Motor neuron (in vitro differentiated cells): ENCODE results near the gene MAFF. TPM values are rescaled to one million over a fixed set of nuclear protein-coding genes. Genes with fewer than 3 reads are reported as not detected.
"Not testable (repeated sequence)": the region's sequence is repeated elsewhere in the genome, so short reads cannot be mapped to it uniquely, and the experiment has no call there.

Experiments
- ATAC-seq, 8 experiments: fragments of 200-7000 bp; cut with Tn5 transposase; replicated peaks in 6 of 8; 2 replicates each; pipeline ENCODE4 v1.8.0; 2021; ENCODE audit warnings: mild to moderate bottlenecking in 8 of 8, moderate library complexity in 8 of 8
- H3K27ac ChIP-seq, 2 donors: fragments of 250-450 bp; sonication (Bioruptor Pico); 2 replicates each; pipeline ENCODE4 v1.9.0; 2021; ENCODE audit warnings: antibody characterized with exemption in 2 of 2, mild to moderate bottlenecking in 2 of 2, moderate library complexity in 1 of 2
- H3K4me1 ChIP-seq, 2 donors: fragments of 250-450 bp; sonication (Bioruptor Pico); replicated peaks in 1 of 2; 2 replicates each; pipeline ENCODE4 v1.6.1; 2021; ENCODE audit warnings: antibody characterized with exemption in 2 of 2, mild to moderate bottlenecking in 2 of 2, moderate library complexity in 1 of 2
- H3K4me3 ChIP-seq, 5 donors: fragments of 250-450 bp; sonication (Bioruptor Pico); 2 replicates each; pipeline ENCODE4 v1.9.0; 2021; ENCODE audit warnings: antibody characterized with exemption in 5 of 5, mild to moderate bottlenecking in 5 of 5, moderate library complexity in 4 of 5
- WGBS, 10 experiments: fragments of 450-650 bp; shearing (Covaris generic); methylation state at CpG; one replicate each; pipeline ENCODE4 v1.0.0; 2022; 5-methylcytosine and 5-hydroxymethylcytosine counted together
- in situ Hi-C, 9 experiments: fragments of 400-800 bp; cut with MboI; loops; one replicate each; pipeline ENCODE4 v1.15.0; 2021; ENCODE audit warnings: low sequenced_read_pairs in 9 of 9, low pct_unique_long_range_greater_than_20kb in 2 of 9; ENCODE audit not compliant: unreplicated experiment in 9 of 9
- total RNA-seq, 8 experiments: library from RNA; unstranded; fragments of 300-600 nt; gene quantifications; 2 replicates each; pipeline versions ENCODE4 v1.2.3 to v1.2.4, GENCODE V29; 2022

The MAFF gene
- total RNA-seq, 8 experiments from 2014 or later: 5.0 to 14.5 (median 5.9) TPM

DNA sequence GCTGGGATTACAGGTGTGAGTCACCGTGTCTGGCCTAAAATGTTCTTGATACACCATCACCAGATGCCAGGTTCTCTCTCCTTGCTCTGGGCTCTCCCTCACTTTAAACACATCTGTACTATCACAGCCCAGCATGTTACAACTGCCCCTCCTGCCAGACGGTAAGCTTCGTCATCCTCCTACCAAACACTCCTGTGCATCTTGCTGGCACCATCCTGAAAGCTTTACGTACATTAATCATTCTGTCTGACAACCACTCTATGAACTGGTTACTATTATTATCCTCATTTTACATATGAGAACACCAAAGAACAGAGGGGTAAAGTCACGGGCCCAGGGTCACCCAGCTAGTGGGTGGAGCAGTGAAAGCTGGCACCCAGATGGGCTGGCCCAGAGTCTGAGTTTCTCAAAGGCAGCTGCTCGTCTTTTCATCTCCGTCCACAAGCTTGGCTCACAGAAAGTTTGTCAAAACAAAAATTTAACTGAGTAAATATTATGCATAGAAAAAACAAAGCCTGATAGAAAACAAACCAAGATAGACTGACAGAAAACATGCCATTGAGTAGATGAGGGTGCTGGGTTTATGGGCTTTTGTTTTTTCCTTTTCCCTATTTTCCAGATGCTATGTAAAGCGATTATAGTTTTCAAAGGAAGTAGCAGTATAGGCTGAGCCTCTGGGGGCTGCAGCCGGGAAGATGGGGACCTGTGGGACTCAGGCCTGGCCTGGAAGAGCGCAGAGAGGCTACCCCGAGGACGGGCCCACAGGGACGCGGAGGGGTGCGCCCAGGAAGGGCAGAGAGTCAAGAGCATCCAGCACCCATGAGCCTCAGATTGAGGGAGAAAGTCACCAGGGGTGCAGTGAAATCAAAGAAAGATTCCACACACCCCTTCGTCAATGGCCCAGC, 29.6 kb upstream of the MAFF start:
- no peak overlapping the region for H3K4me3 ChIP-seq
- H3K27ac ChIP-seq: no peak overlapping the region
- WGBS, 10 experiments: 0 to 97% (median 70%) methylated on average over 1 to 7 of the region's 16 CpGs; no CpG with 5 or more reads in 3 of the 10 experiments
- in situ Hi-C loops: no loop called here
- peak in 3 of 8 experiments; percentile 54 to 73 (median 71) for ATAC-seq
- peaks cover 0 to 2% of the 10 kb centered on the region in 2 donors for H3K4me1 ChIP-seq

DNA sequence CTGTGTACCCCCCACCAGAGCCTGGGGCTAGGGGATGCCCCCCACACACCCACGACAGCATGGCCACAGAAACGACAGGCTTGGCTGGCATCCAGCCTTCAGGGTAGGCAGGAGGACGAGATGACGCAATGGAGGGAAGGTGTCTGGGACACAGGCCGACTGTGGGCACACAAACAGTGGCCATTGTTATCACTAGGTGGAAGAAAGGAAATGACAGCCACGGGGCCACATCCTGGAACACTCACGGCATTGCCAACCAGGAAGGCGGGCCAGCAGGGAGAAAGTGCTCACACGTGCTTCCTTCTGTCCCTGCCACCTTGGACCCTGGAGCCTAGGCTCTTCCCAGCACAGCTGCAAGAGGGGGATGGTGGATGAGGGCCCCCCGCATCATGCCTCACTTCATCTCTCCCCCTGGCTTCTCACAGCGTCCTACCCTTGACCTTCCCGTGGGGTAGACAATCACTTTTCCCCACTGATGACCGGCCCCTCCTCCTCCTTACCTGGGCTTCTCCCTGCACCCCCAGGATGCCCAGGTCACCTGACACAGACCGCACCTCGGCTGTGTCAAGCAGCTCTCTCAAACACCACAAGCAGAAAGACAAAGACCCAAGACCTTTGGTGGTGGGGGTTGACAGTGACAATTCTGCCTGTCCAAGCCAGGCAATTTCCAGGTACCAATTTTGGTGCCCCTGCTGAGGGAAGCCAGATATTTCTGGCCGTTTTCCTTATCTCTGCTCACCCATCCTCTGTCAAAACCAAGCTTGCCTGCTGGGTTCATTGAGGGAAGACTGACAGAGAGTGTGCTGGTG, 28.8 kb upstream of the MAFF start:
- Histone ChIP-seq H3K27ac (no peak overlapping the region), H3K4me1 (peaks cover 0 to 8% of the 10 kb centered on the region in 2 donors), H3K4me3 (no peak overlapping the region)
- WGBS, 10 experiments: 10 to 82% (median 77%) methylated on average over 3 to 5 of the region's 16 CpGs; no CpG with 5 or more reads in 5 of the 10 experiments
- peak in 2 of 8 experiments; percentile 7 to 16 for ATAC-seq
- in situ Hi-C loops: no loop called here

DNA sequence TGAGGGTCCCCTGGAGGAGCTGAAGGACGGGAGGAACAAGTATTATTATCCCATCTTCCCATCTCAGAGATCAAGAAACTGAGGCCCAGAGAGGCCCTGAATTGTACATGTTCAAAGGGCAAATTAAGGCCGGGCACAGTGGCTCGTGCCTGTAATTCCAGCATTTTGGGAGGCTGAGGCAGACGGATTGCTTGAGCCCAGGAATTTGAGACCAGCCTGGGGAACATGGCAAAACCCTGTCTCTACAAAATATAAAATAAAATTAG, 28.2 kb upstream of the MAFF start:
- WGBS, 10 experiments: 80 to 100% (median 90%) methylated on average over 1 to 4 of the region's 4 CpGs; no CpG with 5 or more reads in 5 of the 10 experiments
- Histone ChIP-seq H3K4me1 (peaks cover 0 to 11% of the 10 kb centered on the region in 2 donors), H3K4me3 (no peak overlapping the region), H3K27ac (no peak overlapping the region)
- ATAC-seq: no peak
- in situ Hi-C loops: no loop called here

DNA sequence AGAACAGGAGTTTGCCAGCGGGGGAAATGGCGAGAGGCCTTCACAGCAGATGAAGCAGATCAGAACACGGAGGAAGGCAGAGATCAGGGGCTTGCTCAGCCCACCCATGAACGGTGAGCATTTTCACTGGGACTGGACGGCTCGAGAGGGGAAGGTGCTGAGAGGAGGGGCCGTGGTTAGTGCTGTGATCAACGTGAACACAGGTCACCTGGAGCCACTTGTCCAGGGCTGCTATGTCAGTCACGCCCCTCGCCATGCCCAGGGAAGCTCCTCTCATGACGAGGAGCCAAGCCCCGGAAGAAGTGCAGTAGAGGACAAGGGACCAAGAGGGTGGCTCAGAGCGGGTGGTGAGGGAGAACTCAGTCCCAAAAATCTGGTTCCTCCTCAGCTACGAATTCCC, 27.2 kb upstream of the MAFF start:
- Histone ChIP-seq H3K4me3 (no peak overlapping the region), H3K27ac (no peak overlapping the region), H3K4me1 (peaks cover 0 to 12% of the 10 kb centered on the region in 2 donors)
- 60 to 100% (median 80%) methylated on average over 1 to 10 of the region's 14 CpGs; no CpG with 5 or more reads in 2 of the 10 experiments for WGBS, 10 experiments
- in situ Hi-C loops: no loop called here
- no peak for ATAC-seq

DNA sequence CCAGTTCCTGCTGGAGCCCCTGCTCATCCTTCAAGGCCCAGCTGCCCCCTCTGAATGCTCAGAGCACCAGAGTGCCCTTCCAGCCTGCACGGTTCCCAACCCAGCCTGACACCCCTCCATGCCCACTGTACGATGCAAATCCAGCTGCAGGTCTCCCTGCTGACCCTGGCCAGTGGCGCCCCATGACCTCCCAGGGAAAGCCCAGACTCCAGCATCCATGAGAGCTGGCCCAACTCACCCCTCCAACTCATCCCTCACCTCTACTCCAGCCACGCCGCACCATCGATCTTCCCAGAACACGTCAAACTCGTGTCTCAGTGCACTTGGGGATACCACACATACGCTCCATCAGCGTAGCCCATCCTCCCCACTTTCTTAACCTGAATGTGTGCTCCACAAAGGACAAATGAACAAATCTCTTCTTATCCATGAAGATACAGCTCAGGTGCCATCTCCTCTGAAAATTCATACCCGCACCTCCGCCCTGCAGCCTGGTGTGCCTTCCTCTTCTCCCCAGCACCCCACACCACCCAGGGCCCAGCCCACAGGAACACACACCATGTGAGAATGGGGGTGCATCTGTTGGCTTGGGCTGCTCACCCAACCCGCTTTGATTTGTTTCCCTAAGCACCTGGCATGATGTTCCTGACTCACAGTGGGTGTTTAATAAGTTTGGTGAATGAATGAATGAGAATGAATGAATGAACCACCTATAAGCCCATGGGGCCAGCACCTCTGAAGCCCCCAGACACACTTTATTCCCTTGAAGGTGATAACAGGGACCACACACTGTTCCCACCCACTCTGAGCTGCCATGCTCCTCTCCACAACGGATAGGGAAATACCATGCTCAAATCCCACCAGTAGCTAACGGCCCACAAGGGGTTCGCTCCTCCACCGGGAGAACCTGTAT, 26.3 kb upstream of the MAFF start:
- H3K4me3 ChIP-seq: no peak overlapping the region
- in situ Hi-C loops: no loop called here

DNA sequence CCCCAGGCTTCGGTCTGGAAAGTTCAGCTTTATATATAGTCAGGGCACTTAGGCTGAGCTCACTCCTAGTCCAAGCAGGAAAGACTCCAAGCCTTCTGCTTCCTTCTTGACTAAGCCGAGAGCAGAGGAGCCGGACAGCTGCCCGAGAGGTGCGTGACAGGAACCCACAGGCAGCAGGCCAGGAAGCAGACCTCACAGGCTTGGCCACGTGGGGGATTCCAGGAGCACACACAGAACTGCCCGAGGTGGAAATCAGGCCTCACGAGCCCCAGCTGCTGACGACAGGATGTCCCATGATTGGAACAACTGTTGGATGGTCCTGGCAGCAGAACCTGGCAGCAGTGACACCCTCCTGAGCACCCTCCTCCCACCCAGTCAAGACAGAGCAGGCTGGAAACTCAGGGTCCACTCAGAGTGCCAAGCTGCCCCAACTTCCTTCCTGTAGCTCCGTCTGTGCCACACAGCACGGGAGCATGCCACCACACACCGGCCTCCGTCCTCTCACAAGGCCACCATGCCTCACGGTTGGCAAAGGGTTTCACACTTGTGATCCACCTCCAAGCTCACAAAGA, 25.5 kb upstream of the MAFF start:
- in situ Hi-C loops: no loop called here
- Histone ChIP-seq H3K4me3 (no peak overlapping the region), H3K27ac (no peak overlapping the region), H3K4me1 (peaks cover 14 to 24% of the 10 kb centered on the region in 2 donors)
- ATAC-seq: peak in 1 of 8 experiments; percentile 62
- 20 to 85% (median 76%) methylated on average over 1 to 7 of the region's 14 CpGs; no CpG with 5 or more reads in 6 of the 10 experiments for WGBS, 10 experiments

More for the DNA sequence above, 26.3 kb upstream of the MAFF start:
- H3K27ac ChIP-seq: no peak overlapping the region
- WGBS, 10 experiments: 90 to 100% (median 98%) methylated on average over 1 to 10 of the region's 17 CpGs; no CpG with 5 or more reads in 2 of the 10 experiments
- peaks cover 8 to 20% of the 10 kb centered on the region in 2 donors for H3K4me1 ChIP-seq
- no peak for ATAC-seq

DNA sequence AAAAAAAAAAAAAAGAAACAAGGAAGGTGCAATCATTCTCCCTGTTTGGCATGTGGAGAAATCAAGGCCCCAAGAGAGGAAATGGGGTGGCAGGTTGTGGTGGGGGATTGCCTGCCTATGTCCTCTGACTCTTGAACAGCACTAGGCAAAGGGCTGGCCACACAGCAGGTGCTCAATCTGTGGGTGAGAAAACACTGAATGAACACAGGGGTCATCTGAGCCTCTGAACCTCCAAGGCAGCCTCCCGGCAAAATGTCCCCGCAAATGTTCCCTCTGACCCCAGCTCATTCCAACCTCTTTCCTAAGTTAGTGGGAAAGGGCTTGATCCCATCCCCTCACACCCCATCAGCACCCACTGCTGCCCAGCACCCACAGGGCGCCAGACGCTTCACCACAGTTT, 24.8 kb upstream of the MAFF start:
- no peak overlapping the region for H3K27ac ChIP-seq
- 100% methylated on average over 1 to 2 of the region's 4 CpGs; no CpG with 5 or more reads in 8 of the 10 experiments for WGBS, 10 experiments
- in situ Hi-C loops: no loop called here
- H3K4me1 ChIP-seq: peaks cover 15 to 26% of the 10 kb centered on the region in 2 donors
- ATAC-seq: no peak
- no peak overlapping the region for H3K4me3 ChIP-seq

DNA sequence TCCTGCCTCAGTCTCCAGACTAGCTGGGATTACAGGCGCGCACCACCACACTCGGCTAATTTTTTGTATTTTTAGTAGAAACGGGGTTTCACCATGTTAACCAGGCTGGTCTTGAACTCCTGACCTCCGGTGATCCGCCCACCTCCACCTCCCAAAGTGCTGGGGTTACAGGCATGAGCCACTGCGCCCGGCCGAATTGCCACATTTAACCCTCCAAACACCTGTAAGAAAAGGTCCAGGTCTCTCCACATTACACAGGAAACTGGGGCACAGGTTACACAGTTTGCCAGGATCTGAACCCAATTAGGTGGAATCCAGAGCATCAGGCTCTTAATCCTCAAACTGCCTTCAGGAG, 24.2 kb upstream of the MAFF start:
- H3K27ac ChIP-seq, H3K4me3 ChIP-seq, in situ Hi-C loops, ATAC-seq: not testable (repeated sequence)
- WGBS, 10 experiments: 80 to 90% (median 83%) methylated on average over 1 to 3 of the region's 9 CpGs; no CpG with 5 or more reads in 6 of the 10 experiments
- peaks cover 19 to 29% of the 10 kb centered on the region in 2 donors for H3K4me1 ChIP-seq

DNA sequence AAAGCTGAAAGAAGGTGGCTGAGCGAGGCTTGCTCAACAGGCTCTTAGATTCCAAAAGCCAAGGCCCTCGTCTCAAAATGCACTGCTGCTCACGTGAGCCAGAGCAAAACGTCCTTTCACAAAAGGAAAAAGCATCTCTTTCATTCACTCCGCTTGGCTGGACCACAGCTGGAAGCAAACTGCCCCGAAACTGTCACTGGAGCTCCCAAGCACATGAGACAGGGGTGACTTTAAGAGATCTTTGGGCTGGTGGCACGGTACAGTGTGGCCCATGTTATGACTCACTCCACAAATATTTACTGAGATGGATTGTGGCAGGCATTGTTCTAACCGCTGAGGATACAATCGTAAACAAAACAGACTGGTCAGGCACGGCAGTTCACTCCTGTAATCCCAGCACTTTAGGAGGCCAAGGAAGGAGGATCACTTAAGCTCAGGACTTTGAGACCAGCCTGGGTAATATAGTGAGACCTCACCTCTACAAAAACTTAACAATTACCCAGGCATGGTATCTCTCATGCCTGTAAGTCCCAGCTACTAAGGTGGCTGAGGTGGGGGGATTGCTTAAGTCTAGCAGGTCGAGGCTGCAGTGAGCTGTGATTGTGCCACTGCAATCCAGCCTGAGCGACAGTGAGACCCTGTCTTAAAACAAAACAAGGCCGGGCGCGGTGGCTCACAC, 23.7 kb upstream of the MAFF start:
- ATAC-seq: peak in 7 of 8 experiments; percentile 3 to 48 (median 37)
- Histone ChIP-seq H3K4me3 (no peak overlapping the region), H3K4me1 (peaks cover 19 to 29% of the 10 kb centered on the region in 2 donors), H3K27ac (peak overlapping the region in 1 of 2 donors; percentile 26)
- in situ Hi-C loops: no loop called here
- WGBS, 10 experiments: 0 to 90% (median 26%) methylated on average over 1 to 8 of the region's 15 CpGs; no CpG with 5 or more reads in 2 of the 10 experiments

DNA sequence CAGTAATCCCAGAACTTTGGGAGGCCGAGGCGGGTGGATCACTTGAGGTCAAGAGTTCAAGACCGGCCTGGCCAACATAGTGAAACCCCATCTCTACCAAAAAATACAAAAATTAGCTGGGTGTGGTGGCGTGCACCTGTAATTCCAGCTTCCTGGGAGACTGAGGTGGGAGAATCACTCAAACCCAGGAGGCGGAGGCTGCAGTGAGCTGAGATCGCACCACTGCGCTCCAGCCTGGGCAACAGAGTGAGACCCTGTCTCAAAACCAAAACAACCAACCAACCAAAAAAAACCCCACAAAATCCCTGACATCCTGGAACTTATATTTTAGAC, 23.2 kb upstream of the MAFF start:
- H3K4me3 ChIP-seq, in situ Hi-C loops, H3K27ac ChIP-seq, ATAC-seq: not testable (repeated sequence)
- H3K4me1 ChIP-seq: peaks cover 19 to 29% of the 10 kb centered on the region in 2 donors
- 90 to 100% (median 97%) methylated on average over 2 to 6 of the region's 7 CpGs; no CpG with 5 or more reads in 5 of the 10 experiments for WGBS, 10 experiments

DNA sequence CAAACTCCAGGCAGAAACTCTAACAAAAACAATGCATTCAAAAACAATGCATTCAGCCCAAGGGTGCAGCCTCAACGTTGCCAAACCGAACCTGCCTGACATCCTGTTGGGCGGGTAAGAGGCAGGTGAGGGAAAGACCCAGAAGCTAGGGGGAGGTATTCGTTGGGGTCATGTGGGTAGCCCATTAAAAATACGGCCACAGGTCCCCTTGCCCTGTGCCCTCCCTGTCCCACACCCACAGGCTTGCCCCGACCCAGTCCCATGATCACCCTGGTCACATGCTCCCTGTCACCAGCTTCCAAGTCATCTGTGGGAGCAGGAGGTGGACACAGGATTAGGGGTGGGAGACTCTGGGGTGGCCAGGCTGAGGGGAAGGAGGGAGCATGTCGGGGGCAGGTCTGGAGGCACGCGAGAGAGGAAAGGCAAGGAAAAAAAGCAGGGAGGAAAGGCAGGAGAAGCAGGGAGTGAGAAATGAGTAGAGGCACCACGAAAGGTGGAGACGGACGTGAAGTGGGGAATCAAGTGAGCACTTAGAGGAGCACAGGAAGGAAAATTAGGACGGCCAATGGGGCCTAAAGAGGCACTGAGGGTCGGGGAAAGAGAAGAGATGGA, 20.8 kb upstream of the MAFF start:
- in situ Hi-C loops: no loop called here
- peak in 7 of 8 experiments; percentile 1 to 36 (median 4) for ATAC-seq

More for the DNA sequence above, 20.8 kb upstream of the MAFF start:
- H3K4me3 ChIP-seq: peak overlapping the region; percentile 49 to 65 (median 54)
- WGBS, 10 experiments: 0 to 28% (median 17%) methylated on average over 2 to 11 of the region's 14 CpGs; no CpG with 5 or more reads in 5 of the 10 experiments
- peak overlapping the region; percentile 29 to 88 for H3K27ac ChIP-seq
- peaks cover 19 to 29% of the 10 kb centered on the region in 2 donors for H3K4me1 ChIP-seq
